Mesendoderm (in vitro differentiated cells): ENCODE measurements around the gene DNAJC4.

Experiments used
- DNase-seq: peaks from one replicate; pipeline ENCODE4 v3.0.0; 2013
- H2AK5ac ChIP-seq: 2 replicates; pipeline ENCODE4 v1.6.1; 2013; ENCODE audit warnings: low read length, inconsistent platforms
- H2BK120ac ChIP-seq: 2 replicates; pipeline ENCODE4 v1.6.1; 2013; ENCODE audit warnings: low read depth, mild to moderate bottlenecking, low read length, moderate library complexity, mixed read lengths
- H2BK15ac ChIP-seq: replicated peaks from 2 replicates; pipeline ENCODE4 v1.6.1; 2013; ENCODE audit warnings: low read depth, mild to moderate bottlenecking, moderate library complexity
- H2BK5ac ChIP-seq: 2 replicates; pipeline ENCODE4 v1.6.1; 2013; ENCODE audit warnings: low read length, inconsistent platforms
- H3K18ac ChIP-seq: 2 replicates; pipeline ENCODE4 v1.6.1; 2013; ENCODE audit warnings: mild to moderate bottlenecking, low read length, mixed read lengths
- H3K23ac ChIP-seq: one replicate; pipeline ENCODE4 v1.6.1; 2013; ENCODE audit warnings: low read length
- H3K27ac ChIP-seq: 2 replicates; pipeline ENCODE4 v1.5.1; 2013; ENCODE audit warnings: low read depth, mild to moderate bottlenecking, inconsistent platforms, low read length, moderate library complexity
- H3K27me3 ChIP-seq: 2 replicates; pipeline ENCODE4 v1.6.1; 2013; ENCODE audit warnings: low read length, control low read depth, mild to moderate bottlenecking, inconsistent platforms; ENCODE audit not compliant: insufficient read depth, poor library complexity
- H3K36me3 ChIP-seq: 2 replicates; pipeline ENCODE4 v1.6.1; 2013; ENCODE audit warnings: low read length, inconsistent platforms; ENCODE audit not compliant: control insufficient read depth, insufficient read depth
- H3K4ac ChIP-seq: one replicate; pipeline ENCODE4 v1.6.1; 2013; ENCODE audit warnings: low read depth, mild to moderate bottlenecking, low read length, moderate library complexity
- H3K4me1 ChIP-seq: 2 replicates; pipeline ENCODE4 v1.6.1; 2013; ENCODE audit warnings: low read depth, low read length, inconsistent platforms; ENCODE audit not compliant: control insufficient read depth
- H3K4me2 ChIP-seq: 2 replicates; pipeline ENCODE4 v1.6.1; 2013; ENCODE audit warnings: low read length
- H3K4me3 ChIP-seq: 2 replicates; pipeline ENCODE4 v1.5.1; 2013; ENCODE audit warnings: mild to moderate bottlenecking, low read length
- H3K56ac ChIP-seq: one replicate; pipeline ENCODE4 v1.6.1; 2013; ENCODE audit warnings: low read length
- H3K79me1 ChIP-seq: 2 replicates; pipeline ENCODE4 v1.6.1; 2013; ENCODE audit warnings: low read length, inconsistent platforms
- H3K79me2 ChIP-seq: 2 replicates; pipeline ENCODE4 v1.6.1; 2013; ENCODE audit warnings: mild to moderate bottlenecking, low read length; ENCODE audit not compliant: control insufficient read depth, insufficient read depth
- H3K9ac ChIP-seq: 2 replicates; pipeline ENCODE4 v1.6.1; 2013; ENCODE audit warnings: low read length, inconsistent platforms
- H4K5ac ChIP-seq: one replicate; pipeline ENCODE4 v1.6.1; 2013; ENCODE audit warnings: low read length
- H4K8ac ChIP-seq: one replicate; pipeline ENCODE4 v1.6.1; 2013; ENCODE audit warnings: low read depth, mild to moderate bottlenecking, control low read depth, low read length, moderate library complexity
- WGBS: extraction: QIAGEN DNeasy Blood & Tissue Kit; methylation state at CpG from one replicate; pipeline ENCODE4 v1.1.7; 2013; ENCODE audit warnings: low lambda C conversion rate, missing lambda C conversion rate; ENCODE audit not compliant: insufficient coverage; ENCODE audit errors: extremely low coverage; 5-methylcytosine and 5-hydroxymethylcytosine counted together

Gene DNAJC4

GRCh38 chr11:64261556-64262080 lies 31.3 kb downstream of the DNAJC4 start:
- no peak overlapping the region for H3K18ac ChIP-seq
- peaks cover 17% of the 10 kb centered on the region for H3K36me3 ChIP-seq
- no peak overlapping the region for H3K9ac ChIP-seq
- H3K4me2 ChIP-seq = no peak overlapping the region
- H2BK120ac ChIP-seq = no peak overlapping the region
- no peaks in the 10 kb centered on the region for H3K79me2 ChIP-seq
- no peak overlapping the region for H3K4me3 ChIP-seq
- H4K5ac ChIP-seq = no peak overlapping the region
- no peak overlapping the region for H2AK5ac ChIP-seq
- no peak overlapping the region for H3K23ac ChIP-seq
- no peaks in the 10 kb centered on the region for H3K27me3 ChIP-seq
- H2BK5ac ChIP-seq = no peak overlapping the region
- no peak overlapping the region for H3K4ac ChIP-seq
- WGBS = no CpG with 5 or more reads among the region's 18 CpGs
- no peak overlapping the region for H3K27ac ChIP-seq
- no peak for DNase-seq
- no peaks in the 10 kb centered on the region for H3K4me1 ChIP-seq
- no peak overlapping the region for H2BK15ac ChIP-seq
- H3K56ac ChIP-seq = no peak overlapping the region
- H4K8ac ChIP-seq = no peak overlapping the region
- H3K79me1 ChIP-seq = no peaks in the 10 kb centered on the region

GRCh38 chr11:64262271-64263002 lies 32.1 kb downstream of the DNAJC4 start:
- WGBS = no CpG with 5 or more reads among the region's 42 CpGs
- no peak overlapping the region for H3K23ac ChIP-seq

GRCh38 chr11:64263021-64263946 lies 32.9 kb downstream of the DNAJC4 start:
- peaks cover 17% of the 10 kb centered on the region for H3K36me3 ChIP-seq
- H4K5ac ChIP-seq = no peak overlapping the region
- no peak overlapping the region for H2BK15ac ChIP-seq
- H3K4ac ChIP-seq = no peak overlapping the region
- no peak overlapping the region for H3K4me2 ChIP-seq
- H3K27me3 ChIP-seq = no peaks in the 10 kb centered on the region
- H3K4me1 ChIP-seq = peaks cover 1% of the 10 kb centered on the region
- H2BK5ac ChIP-seq = no peak overlapping the region
- H3K56ac ChIP-seq = no peak overlapping the region
- H4K8ac ChIP-seq = no peak overlapping the region
- no CpG with 5 or more reads among the region's 29 CpGs for WGBS
- no peak overlapping the region for H3K4me3 ChIP-seq
- DNase-seq = peak; percentile 62
- no peak overlapping the region for H3K27ac ChIP-seq
- H3K79me2 ChIP-seq = no peaks in the 10 kb centered on the region
- H2AK5ac ChIP-seq = no peak overlapping the region
- no peak overlapping the region for H3K18ac ChIP-seq
- H3K79me1 ChIP-seq = no peaks in the 10 kb centered on the region
- no peak overlapping the region for H3K23ac ChIP-seq
- H2BK120ac ChIP-seq = no peak overlapping the region
- no peak overlapping the region for H3K9ac ChIP-seq

More at GRCh38 chr11:64262271-64263002, 32.1 kb downstream of the DNAJC4 start:
- no peaks in the 10 kb centered on the region for H3K27me3 ChIP-seq
- no peak overlapping the region for H3K4me3 ChIP-seq
- H2BK120ac ChIP-seq = no peak overlapping the region
- no peak overlapping the region for H2BK5ac ChIP-seq
- H2AK5ac ChIP-seq = no peak overlapping the region
- H3K79me1 ChIP-seq = no peaks in the 10 kb centered on the region
- no peak overlapping the region for H3K9ac ChIP-seq
- H4K5ac ChIP-seq = no peak overlapping the region
- peaks cover 17% of the 10 kb centered on the region for H3K36me3 ChIP-seq
- H3K4me1 ChIP-seq = no peaks in the 10 kb centered on the region
- no peak for DNase-seq
- no peak overlapping the region for H3K27ac ChIP-seq
- no peak overlapping the region for H2BK15ac ChIP-seq
- H3K18ac ChIP-seq = no peak overlapping the region
- H3K4ac ChIP-seq = no peak overlapping the region
- no peak overlapping the region for H3K56ac ChIP-seq
- H3K4me2 ChIP-seq = no peak overlapping the region
- no peaks in the 10 kb centered on the region for H3K79me2 ChIP-seq
- H4K8ac ChIP-seq = no peak overlapping the region

GRCh38 chr11:64263947-64264317 lies 33.6 kb downstream of the DNAJC4 start:
- Histone ChIP-seq H2BK5ac (no peak overlapping the region), H3K4ac (no peak overlapping the region), H2BK120ac (no peak overlapping the region), H2BK15ac (no peak overlapping the region), H3K4me1 (peaks cover 5% of the 10 kb centered on the region), H3K36me3 (peaks cover 14% of the 10 kb centered on the region), H3K27me3 (no peaks in the 10 kb centered on the region), H3K79me2 (no peaks in the 10 kb centered on the region), H3K27ac (no peak overlapping the region), H4K5ac (no peak overlapping the region), H4K8ac (no peak overlapping the region), H3K4me2 (no peak overlapping the region), H3K79me1 (no peaks in the 10 kb centered on the region), H2AK5ac (no peak overlapping the region), H3K18ac (no peak overlapping the region), H3K23ac (no peak overlapping the region), H3K9ac (no peak overlapping the region), H3K56ac (no peak overlapping the region), H3K4me3 (no peak overlapping the region)
- no CpG with 5 or more reads among the region's 8 CpGs for WGBS
- no peak for DNase-seq

- H3K4me2 ChIP-seq = no peak overlapping the region
- no CpG with 5 or more reads among the region's 10 CpGs for WGBS
- H4K8ac ChIP-seq = no peak overlapping the region
- H3K27ac ChIP-seq = no peak overlapping the region
- no peaks in the 10 kb centered on the region for H3K79me1 ChIP-seq
- no peak overlapping the region for H3K4ac ChIP-seq
- H3K4me3 ChIP-seq = no peak overlapping the region
- DNase-seq = no peak
- no peak overlapping the region for H2AK5ac ChIP-seq
- H3K4me1 ChIP-seq = peaks cover 5% of the 10 kb centered on the region
- H2BK120ac ChIP-seq = no peak overlapping the region
- no peak overlapping the region for H3K18ac ChIP-seq
- H3K9ac ChIP-seq = no peak overlapping the region
- no peaks in the 10 kb centered on the region for H3K27me3 ChIP-seq
- no peak overlapping the region for H2BK5ac ChIP-seq
- no peaks in the 10 kb centered on the region for H3K79me2 ChIP-seq
- H4K5ac ChIP-seq = no peak overlapping the region
- H3K56ac ChIP-seq = no peak overlapping the region
- H3K36me3 ChIP-seq = peaks cover 14% of the 10 kb centered on the region
- H2BK15ac ChIP-seq = no peak overlapping the region
- H3K23ac ChIP-seq = no peak overlapping the region
Observed at GRCh38 chr11:64264371-64264852, 34.1 kb downstream of the DNAJC4 start.
